GM20000 (cell line): Measurements from ENCODE around the gene GUCY1A2.

ENCODE experiments used
- DNase-seq: peaks from one replicate; pipeline ENCODE4 v3.0.0; 2012; ENCODE audit warnings: low spot score
- CTCF ChIP-seq: IDR thresholded peaks from 2 replicates; pipeline ENCODE4 v1.5.1; 2012; ENCODE audit warnings: mild to moderate bottlenecking, control low read depth; ENCODE audit errors: extremely low read depth, missing control alignments

GUCY1A2 gene

GRCh38 chr11:106821291-106821690 is 197.0 kb downstream of the GUCY1A2 start:
- no peak for TF ChIP-seq CTCF
- DNase-seq: no peak

GRCh38 chr11:106818443-106818842 is 199.8 kb downstream of the GUCY1A2 start:
- TF ChIP-seq CTCF: no peak
- no peak for DNase-seq

- no peak for DNase-seq
- no peak for TF ChIP-seq CTCF
Observed at GRCh38 chr11:106815209-106815608, 203.1 kb downstream of the GUCY1A2 start.

GRCh38 chr11:106813806-106814205 is 204.5 kb downstream of the GUCY1A2 start:
- no peak for DNase-seq
- TF ChIP-seq CTCF: no peak

GRCh38 chr11:106794058-106794457 is 224.2 kb downstream of the GUCY1A2 start:
- DNase-seq: no peak

GRCh38 chr11:106789406-106789805 is 228.9 kb downstream of the GUCY1A2 start:
- no peak for TF ChIP-seq CTCF
- no peak for DNase-seq

More at GRCh38 chr11:106794058-106794457, 224.2 kb downstream of the GUCY1A2 start:
- TF ChIP-seq CTCF: no peak

- no peak for DNase-seq
- no peak for TF ChIP-seq CTCF
Observed at GRCh38 chr11:106787454-106787853, 230.8 kb downstream of the GUCY1A2 start.
